HG02763 (cell line): Measurements from ENCODE around the gene PIF1.
"Not testable (repeated sequence)": the region's sequence is repeated elsewhere in the genome, so short reads cannot be mapped to it uniquely, and the experiment has no call there.

Source experiments
- ATAC-seq: cut with Tn5 transposase; IDR thresholded peaks from one replicate; pipeline ENCODE4 v1.9.1; 2021; ENCODE audit warnings: mild to moderate bottlenecking, moderate library complexity; ENCODE audit not compliant: unreplicated experiment

PIF1 gene

GRCh38 chr15:64847876-64848716, 22.6 kb upstream of the PIF1 start:
- ATAC-seq = no peak

DNA sequence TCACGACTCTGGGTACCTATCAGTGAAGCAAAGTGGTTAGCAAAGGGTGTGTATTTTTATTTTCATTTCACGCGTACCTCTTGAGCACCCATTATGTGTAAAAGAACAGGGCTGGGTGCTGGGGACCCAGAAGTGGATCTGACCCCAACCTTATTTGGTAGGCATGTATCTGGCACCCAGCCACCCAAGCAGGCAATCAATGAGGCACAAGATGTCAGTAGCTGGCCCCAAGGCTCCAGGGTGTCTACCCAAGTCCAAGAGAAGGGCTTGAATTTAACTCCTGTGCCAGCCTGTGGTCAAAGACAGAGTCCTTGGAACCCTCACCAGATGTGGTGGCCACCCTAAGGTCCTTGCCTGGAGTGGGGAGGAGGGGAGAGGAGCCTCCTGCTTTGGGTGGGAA, 22.0 kb upstream of the PIF1 start:
- no peak for ATAC-seq

- no peak for ATAC-seq
Measured at GRCh38 chr15:64847016-64847415, 21.6 kb upstream of the PIF1 start.

GRCh38 chr15:64845831-64846595, 20.6 kb upstream of the PIF1 start:
- ATAC-seq = no peak

GRCh38 chr15:64845183-64845611, 19.8 kb upstream of the PIF1 start:
- ATAC-seq = no peak

DNA sequence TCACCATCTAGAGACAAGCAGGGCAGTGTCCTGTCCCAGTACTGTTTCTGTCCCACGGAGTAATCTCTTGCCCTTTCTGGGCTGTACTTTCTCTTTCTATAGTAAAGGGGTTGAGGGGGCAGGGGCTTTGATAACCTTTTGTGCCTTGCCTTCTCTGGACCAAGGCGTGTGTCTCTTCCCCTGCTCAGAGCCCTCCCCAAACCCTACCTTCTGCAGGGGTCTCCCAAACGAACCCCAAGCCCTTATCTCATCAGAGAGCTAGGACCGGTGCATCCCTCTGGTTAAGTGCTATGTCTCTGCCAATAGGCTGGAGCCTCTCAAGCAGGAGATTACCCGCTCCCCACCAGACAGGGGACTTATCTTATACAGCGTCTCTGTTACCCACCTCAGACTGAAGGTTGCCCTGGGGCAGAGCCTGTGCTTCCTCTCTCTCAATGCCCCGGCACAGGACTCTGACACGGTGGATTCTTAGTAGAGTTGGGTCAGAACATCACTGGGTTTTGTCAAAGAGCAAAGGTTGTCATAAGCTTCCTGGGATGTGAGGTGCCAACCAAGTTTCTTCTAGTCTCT, 19.2 kb upstream of the PIF1 start:
- ATAC-seq = no peak

DNA sequence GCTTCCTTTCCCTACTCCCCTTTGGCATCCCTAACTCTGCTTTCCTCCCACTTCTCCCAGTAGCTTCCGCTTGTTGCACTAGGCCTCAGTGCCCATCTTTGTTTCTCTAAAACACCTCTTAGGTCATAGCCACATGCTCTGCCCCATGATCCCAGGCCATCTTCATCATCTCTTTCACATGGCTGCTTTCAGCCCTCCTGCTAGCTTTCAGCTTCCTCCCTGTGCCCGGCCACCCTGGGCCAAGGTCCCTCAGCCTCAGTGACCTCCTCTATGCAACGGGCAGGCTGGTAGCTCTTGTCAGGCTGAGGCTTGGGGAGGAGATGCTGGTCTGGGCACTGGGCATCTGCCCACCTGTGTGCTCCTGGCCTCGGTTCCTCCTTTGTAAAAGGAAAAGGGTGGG, 18.5 kb upstream of the PIF1 start:
- no peak for ATAC-seq

DNA sequence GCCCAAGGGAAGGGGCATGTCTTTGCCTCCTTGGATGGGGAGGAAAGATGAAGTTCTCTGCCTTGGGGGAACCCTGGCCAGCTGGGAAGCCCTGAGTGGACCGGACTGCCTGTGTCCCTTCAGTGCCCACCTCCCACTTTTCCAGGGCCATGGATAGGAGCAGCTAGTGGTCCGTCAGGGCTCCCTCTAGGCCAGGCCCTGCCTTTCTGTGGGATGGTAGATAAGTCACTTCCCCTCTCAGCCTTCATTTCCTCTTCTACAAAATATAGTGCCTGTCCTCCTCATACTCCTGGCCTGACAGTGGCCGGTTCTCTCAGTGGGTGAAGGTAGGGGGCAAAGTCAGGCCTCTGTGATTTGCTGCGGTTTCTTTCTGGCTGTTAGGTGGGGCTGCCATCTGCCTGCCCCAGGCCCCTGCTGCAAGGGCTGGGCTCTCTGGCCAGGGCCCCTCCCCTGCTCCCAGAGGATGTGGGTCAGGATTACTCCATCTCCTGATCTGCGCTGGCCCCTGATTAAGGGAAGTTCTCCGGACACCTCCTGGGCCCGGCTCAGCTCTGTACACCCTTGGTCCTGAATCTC, 17.6 kb upstream of the PIF1 start:
- no peak for ATAC-seq

DNA sequence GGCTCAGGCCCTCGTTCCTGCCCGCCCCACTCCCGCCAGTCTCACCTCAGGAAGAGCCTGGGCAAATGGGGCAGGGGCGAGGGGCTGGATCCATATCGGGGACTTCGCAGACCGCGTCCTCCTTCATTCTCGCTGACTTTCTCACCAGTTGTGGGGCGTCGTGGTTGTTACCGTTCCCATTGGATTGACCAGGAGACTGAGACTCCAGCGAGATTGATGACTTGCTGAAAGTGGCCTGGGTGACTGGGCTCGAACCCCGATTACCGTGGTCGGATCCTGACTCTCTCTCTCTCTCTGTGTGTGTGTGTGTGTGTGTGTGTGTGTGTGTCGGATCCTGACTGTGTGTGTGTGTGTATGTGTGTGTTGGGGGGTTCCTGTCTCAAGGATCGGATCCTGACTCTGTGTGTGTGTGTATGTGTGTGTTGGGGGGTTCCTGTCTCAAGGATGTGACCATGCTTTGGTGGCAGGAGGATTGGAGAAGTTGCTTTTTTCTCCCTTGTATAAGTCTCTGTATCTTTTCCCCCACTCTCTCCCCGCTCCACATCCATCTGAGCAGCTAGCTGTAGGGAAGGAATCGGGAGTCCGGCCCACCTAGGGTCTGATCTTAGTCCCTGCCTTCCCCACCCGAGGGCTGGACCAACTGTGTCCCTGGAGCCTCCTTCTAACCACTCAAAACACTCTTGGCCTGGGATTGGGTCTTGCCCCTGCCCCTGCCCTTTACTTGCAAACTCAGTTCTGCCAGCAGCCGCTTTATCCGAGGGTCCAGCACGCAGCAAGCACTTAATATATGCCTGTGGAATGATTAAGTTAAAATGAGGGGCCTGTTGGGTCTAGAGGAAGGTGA, 16.9 kb upstream of the PIF1 start:
- no peak for ATAC-seq

DNA sequence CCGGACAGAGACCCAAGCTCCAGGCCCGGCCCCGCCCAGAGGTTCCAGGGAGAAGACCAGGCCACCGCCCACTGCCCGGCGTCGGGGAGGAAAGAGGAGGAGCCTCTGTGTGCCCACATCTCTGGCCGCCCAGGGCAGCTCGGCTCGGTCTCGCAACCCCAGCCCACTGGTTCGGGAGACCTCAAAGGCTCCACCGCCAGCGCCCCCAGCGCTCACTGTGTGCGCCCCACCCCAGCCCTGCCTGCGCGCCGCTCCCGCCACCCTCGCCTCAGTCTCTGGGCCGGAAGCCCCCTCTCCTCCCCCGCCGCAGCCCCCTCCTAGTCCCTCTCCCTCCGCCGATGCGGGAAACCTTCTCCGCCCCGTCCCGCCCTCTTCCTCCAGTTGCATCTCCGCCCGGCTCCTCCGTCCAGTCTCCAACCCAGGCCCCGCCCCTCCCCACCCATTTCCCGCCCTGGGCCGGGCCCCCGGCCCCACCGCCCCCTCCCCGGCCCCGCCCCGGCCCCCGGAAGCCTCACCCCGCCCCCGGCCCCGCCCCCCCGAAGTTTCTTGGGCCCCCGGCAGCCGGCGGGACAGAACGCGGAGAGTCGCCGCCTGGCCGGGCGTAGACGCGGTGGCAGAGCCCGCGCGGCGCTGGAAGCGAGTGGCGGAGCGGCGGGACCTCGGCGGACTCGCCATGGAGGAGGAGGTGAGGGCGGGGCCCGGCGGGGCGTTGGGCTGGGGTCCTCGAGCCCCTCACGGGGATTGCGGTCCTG, 16.1 kb upstream of the PIF1 start, which contains the start of gene PLEKHO2:
Gene PLEKHO2, plus strand, starts transcription at position 572 of the 752 bp plus-strand sequence. Its CDS starts 102 bp downstream, at position 674.
- peak; percentile 68 for ATAC-seq

- ATAC-seq = no peak
Measured at GRCh38 chr15:64841060-64841343, 15.6 kb upstream of the PIF1 start.

DNA sequence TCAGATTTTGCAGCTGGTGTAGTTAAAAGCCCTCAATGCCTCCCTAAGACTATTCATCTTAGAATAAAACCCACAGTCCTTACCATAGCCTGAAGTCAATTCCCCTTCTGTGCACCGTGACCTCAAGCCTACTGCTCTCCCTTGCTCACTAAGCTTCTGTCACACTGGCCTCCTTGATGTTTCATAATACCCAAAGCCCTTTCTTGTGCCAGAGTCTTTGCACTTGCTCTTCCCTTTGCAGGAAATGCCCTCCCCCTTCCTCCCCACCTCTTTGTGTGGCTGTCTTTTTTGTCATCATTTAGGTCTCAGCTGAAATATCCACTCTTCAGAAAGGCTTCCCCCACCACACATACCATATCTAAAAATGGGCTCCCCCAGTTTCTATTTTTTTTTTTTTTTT, 12.1 kb upstream of the PIF1 start:
- ATAC-seq = no peak

DNA sequence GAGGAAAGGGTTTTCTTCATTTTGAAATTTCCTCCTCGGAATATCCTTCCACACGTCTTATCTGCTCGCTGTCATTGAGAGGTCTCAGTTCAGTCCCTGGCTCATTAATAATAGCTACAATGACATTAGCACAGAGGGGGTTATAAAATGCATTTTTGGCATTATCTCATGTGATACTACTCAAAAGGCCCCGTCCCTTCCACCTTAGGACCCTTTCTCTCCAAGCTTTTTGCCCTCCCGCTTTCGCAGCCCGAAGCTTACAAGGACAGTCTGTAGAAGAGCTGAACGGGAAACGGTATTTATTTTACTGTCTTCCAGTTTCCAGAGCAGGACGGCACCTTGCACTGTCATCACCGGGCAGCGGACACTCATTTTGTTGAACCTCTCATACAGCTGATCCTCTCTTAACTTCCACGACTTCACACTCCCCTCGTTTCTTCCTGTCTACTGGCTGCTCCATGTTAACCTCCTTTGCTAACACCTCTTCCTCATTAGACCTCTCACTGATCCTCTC, 10.6 kb upstream of the PIF1 start:
- no peak for ATAC-seq

DNA sequence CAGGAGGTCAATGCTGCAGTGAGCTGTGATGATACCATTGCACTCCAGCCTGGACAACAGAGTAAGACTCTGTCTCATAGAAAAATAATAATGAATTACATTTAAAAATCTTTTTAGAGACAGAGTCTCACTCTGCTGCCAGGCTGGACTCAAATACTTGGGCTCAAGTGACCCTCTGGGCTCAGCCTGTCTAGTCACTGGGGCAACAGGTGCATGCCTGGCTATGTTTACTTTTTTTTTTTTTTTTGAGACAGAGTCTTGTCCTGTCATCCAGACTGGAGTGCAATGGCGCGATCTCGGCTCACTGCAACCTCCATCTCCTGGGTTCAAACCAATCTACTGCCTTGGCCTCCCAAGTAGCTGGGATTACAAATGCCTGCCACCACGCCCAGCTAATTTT, 8.2 kb upstream of the PIF1 start:
- ATAC-seq = no peak

GRCh38 chr15:64828985-64829384, 3.5 kb upstream of the PIF1 start:
- no peak for ATAC-seq

GRCh38 chr15:64824929-64825430, 467 bp downstream of the PIF1 start:
- ATAC-seq = no peak

- ATAC-seq = no peak
Measured at GRCh38 chr15:64816452-64816851, 9.0 kb downstream of the PIF1 start.

DNA sequence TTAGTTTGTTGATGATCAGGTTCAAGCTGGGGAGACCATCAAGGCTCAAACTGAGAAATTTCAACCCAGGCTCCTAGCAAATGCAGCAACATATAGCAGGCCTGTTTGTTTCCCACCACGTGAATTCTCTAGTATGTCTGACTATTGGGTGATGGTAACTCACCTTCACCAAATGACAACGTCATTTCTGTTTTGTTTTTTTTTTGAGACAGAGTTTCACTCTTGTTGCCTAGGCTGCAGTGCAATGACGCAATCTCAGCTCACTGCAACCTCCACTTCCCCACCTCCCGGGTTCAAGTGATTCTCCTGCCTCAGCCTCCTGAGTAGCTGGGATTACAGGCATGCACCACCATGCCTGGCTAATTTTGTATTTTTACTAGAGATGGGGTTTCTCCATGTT, 10.5 kb downstream of the PIF1 start:
- not testable (repeated sequence) for ATAC-seq

DNA sequence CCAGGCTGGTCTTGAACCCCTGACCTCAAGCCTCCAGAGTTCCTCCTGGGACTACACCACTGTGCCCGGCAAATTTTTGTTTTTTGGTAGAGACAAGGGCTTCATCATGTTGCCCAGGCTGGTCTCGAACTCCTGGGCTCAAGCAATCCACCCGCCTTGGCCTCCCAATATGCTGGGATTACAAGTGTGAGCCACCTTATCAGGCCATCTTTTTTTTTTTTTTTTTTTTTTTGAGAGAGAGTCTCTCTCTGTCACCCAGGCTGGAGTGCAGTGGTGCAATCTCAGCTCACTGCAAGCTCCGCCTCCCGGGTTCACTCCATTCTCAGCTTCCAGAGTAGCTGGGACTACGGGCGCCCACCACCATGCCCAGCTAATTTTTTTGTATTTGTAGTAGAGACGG, 11.2 kb downstream of the PIF1 start:
- ATAC-seq = not testable (repeated sequence)

GRCh38 chr15:64813075-64813474, 12.4 kb downstream of the PIF1 start:
- peak; percentile 33 for ATAC-seq
